Measurements from ENCODE around the gene RARA. TPM values are rescaled to one million over a fixed set of nuclear protein-coding genes. Genes with fewer than 3 reads are reported as not detected.
"Not testable (repeated sequence)": the region's sequence is repeated elsewhere in the genome, so short reads cannot be mapped to it uniquely, and the experiment has no call there.

RARA gene
- total and polyA plus RNA-seq, 2 donors (not counting 1 experiment from before 2014, with no cell fraction given) = 7.0 to 7.8 TPM

DNA sequence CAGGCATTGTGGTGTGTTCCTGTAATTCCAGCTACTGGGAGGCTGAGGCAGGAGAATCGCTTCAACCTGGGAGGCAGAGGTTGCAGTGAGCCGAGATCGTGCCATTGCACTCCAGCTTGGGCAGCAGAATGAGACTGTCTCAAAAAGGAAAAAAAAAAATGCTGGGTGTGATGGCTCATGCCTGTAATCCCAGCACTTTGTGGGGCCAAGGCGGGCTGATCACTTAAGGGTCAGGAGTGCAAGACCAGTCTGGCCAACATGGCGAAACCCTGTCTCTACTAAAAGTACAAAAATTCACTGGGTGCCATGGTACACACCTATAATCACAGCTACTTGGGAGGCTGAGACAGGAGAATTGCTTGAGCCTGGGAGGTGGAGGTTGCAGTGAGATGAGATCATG, 4.1 kb upstream of the RARA start:
- H3K27ac ChIP-seq (ENCODE audit: insufficient read depth, low read length) = peak overlapping the region; percentile 66
- H3K79me2 ChIP-seq (ENCODE audit: control insufficient read depth, insufficient read depth, low read length); H4K20me1 ChIP-seq (ENCODE audit: control insufficient read depth, extremely low read depth, insufficient read depth, low read length); H3K9me3 ChIP-seq (ENCODE audit: control insufficient read depth, insufficient read depth, low read depth, low read length); DNase-seq (ENCODE audit: low read depth in 2 of 2); H2AFZ ChIP-seq (ENCODE audit: low read length); H3K4me3 ChIP-seq (replicated peaks in 1 of 4; ENCODE audit: control extremely low read depth in 1 of 4, insufficient read depth in 1 of 4, low read depth in 3 of 4, low read length in 4 of 4); H3K9ac ChIP-seq (ENCODE audit: insufficient read depth, low read length); H3K27me3 ChIP-seq (ENCODE audit: control insufficient read depth, insufficient read depth, low read length); H3K4me2 ChIP-seq (ENCODE audit: extremely low read depth, insufficient read depth, low read length); H3K36me3 ChIP-seq (ENCODE audit: control insufficient read depth, insufficient read depth, low read length): not testable (repeated sequence)
- H3K4me1 ChIP-seq (ENCODE audit: control insufficient read depth, extremely low read depth, insufficient read depth, low read length) = peaks cover 50% of the 10 kb centered on the region

DNA sequence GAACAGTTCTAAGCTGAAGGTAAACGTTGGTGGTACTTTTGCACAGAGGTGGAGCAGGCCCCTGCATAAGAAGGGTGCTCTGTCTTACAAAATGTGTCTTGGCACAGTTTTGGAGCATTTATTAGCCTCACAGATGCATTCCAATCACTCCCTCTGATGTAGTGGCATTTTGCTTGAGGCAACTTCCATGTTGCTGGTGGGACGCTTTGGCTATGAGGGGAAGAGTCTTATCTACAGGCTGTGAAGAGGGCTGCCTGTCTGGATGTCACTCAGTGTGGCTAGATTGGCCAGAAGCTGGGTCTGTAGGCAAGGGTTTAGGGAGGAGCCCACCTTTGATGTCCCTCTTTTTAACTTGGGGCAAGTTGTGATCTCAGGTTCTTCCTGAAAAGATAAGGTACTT, 2.6 kb upstream of the RARA start:
- Histone ChIP-seq H3K27ac (ENCODE audit: insufficient read depth, low read length) (no peak overlapping the region), H3K4me1 (ENCODE audit: control insufficient read depth, extremely low read depth, insufficient read depth, low read length) (peaks cover 50% of the 10 kb centered on the region), H3K4me3 (replicated peaks in 1 of 4; ENCODE audit: control extremely low read depth in 1 of 4, insufficient read depth in 1 of 4, low read depth in 3 of 4, low read length in 4 of 4) (no peak overlapping the region), H3K4me2 (ENCODE audit: extremely low read depth, insufficient read depth, low read length) (no peak overlapping the region), H3K27me3 (ENCODE audit: control insufficient read depth, insufficient read depth, low read length) (no peaks in the 10 kb centered on the region), H2AFZ (ENCODE audit: low read length) (no peak overlapping the region), H3K9ac (ENCODE audit: insufficient read depth, low read length) (no peak overlapping the region), H4K20me1 (ENCODE audit: control insufficient read depth, extremely low read depth, insufficient read depth, low read length) (no peaks in the 10 kb centered on the region), H3K79me2 (ENCODE audit: control insufficient read depth, insufficient read depth, low read length) (no peaks in the 10 kb centered on the region), H3K36me3 (ENCODE audit: control insufficient read depth, insufficient read depth, low read length) (no peaks in the 10 kb centered on the region), H3K9me3 (ENCODE audit: control insufficient read depth, insufficient read depth, low read depth, low read length) (no peaks in the 10 kb centered on the region)
- DNase-seq (ENCODE audit: low read depth in 2 of 2) = no peak
- TF ChIP-seq, protein P1, sequence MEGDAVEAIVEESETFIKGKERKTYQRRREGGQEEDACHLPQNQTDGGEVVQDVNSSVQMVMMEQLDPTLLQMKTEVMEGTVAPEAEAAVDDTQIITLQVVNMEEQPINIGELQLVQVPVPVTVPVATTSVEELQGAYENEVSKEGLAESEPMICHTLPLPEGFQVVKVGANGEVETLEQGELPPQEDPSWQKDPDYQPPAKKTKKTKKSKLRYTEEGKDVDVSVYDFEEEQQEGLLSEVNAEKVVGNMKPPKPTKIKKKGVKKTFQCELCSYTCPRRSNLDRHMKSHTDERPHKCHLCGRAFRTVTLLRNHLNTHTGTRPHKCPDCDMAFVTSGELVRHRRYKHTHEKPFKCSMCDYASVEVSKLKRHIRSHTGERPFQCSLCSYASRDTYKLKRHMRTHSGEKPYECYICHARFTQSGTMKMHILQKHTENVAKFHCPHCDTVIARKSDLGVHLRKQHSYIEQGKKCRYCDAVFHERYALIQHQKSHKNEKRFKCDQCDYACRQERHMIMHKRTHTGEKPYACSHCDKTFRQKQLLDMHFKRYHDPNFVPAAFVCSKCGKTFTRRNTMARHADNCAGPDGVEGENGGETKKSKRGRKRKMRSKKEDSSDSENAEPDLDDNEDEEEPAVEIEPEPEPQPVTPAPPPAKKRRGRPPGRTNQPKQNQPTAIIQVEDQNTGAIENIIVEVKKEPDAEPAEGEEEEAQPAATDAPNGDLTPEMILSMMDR (conservative IDR thresholded peaks at IDR 0.05 in 1 of 2, IDR thresholded peaks at IDR 0.05 in 1 of 2; ENCODE audit: low read depth in 1 of 2, low read length in 2 of 2) = no peak
- no peak for TF ChIP-seq EZH2 (IDR thresholded peaks at IDR 0.05; ENCODE audit: low read length, missing control alignments)

DNA sequence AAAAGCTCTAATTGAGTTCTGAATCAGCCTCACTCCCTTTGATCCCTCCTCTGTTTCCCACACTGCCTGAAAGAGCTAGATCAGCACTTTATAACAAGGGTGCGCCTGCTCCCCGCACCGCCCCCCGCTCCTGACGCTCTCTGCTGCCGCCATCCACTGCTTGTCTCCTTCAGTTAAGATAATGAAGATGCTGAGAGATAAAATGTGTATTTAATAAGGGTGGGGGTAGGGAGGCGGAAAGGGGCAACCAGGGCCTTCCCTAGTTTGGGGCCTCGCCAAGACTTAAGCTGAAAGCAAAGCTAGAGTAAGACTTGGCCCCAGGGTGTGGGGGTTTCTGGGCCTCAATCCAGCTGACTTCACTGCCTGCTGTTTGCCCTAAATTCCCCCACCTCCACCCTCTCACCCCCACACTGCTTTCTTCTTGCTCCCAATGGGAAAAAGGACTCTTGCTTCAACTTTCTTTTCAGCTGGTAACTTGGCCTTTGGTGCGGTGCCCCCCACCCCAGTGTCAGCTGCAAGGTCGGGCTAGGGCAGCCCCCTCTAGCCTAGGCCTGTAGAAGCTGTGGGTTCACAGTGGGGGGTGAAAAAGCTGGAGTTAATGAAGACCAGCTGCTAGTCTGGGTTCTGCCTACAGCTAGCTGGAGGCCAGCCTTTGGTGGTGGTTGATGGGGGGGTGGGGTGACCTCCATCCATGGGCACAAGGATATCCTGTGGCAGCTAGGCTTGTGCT, 1.8 kb upstream of the RARA start:
- Histone ChIP-seq H3K9me3 (ENCODE audit: control insufficient read depth, insufficient read depth, low read depth, low read length) (no peaks in the 10 kb centered on the region), H3K4me1 (ENCODE audit: control insufficient read depth, extremely low read depth, insufficient read depth, low read length) (peaks cover 57% of the 10 kb centered on the region), H3K36me3 (ENCODE audit: control insufficient read depth, insufficient read depth, low read length) (no peaks in the 10 kb centered on the region), H3K4me2 (ENCODE audit: extremely low read depth, insufficient read depth, low read length) (peak overlapping the region; percentile 67), H3K27ac (ENCODE audit: insufficient read depth, low read length) (peak overlapping the region; percentile 64), H4K20me1 (ENCODE audit: control insufficient read depth, extremely low read depth, insufficient read depth, low read length) (no peaks in the 10 kb centered on the region), H3K4me3 (replicated peaks in 1 of 4; ENCODE audit: control extremely low read depth in 1 of 4, insufficient read depth in 1 of 4, low read depth in 3 of 4, low read length in 4 of 4) (no peak overlapping the region), H2AFZ (ENCODE audit: low read length) (no peak overlapping the region), H3K27me3 (ENCODE audit: control insufficient read depth, insufficient read depth, low read length) (no peaks in the 10 kb centered on the region), H3K79me2 (ENCODE audit: control insufficient read depth, insufficient read depth, low read length) (no peaks in the 10 kb centered on the region), H3K9ac (ENCODE audit: insufficient read depth, low read length) (peak overlapping the region; percentile 43)
- peak; percentile 64 to 73 for DNase-seq (ENCODE audit: low read depth in 2 of 2)
- TF ChIP-seq, protein P1 (conservative IDR thresholded peaks at IDR 0.05 in 1 of 2, IDR thresholded peaks at IDR 0.05 in 1 of 2; ENCODE audit: low read depth in 1 of 2, low read length in 2 of 2) = no peak
- TF ChIP-seq EZH2 (IDR thresholded peaks at IDR 0.05; ENCODE audit: low read length, missing control alignments) = no peak

Measured in fibroblast of lung (primary cell).